Astrocyte of the cerebellum (primary cell): ENCODE measurements around the gene PRKACB.
A peak's percentile ranks its signal among the peaks of the same experiment; 100 is the strongest.

Experiments used
- DNase-seq: peaks from one replicate; pipeline ENCODE4 v3.0.0-alpha.2; 2011; ENCODE audit warnings: low read depth
- H3K4me3 ChIP-seq: 2 replicates; pipeline ENCODE4 v1.5.1; 2011; ENCODE audit warnings: mild to moderate bottlenecking, low read depth, low read length, moderate library complexity
- CTCF ChIP-seq: IDR thresholded peaks from 2 replicates; pipeline ENCODE4 v1.5.1; 2012; ENCODE audit warnings: low read length, low read depth, moderate library complexity, mild to moderate bottlenecking; ENCODE audit errors: missing control alignments
- in situ Hi-C: cut with HindIII; loops from 2 replicates; pipeline ENCODE4 v1.10.0; 2017; ENCODE audit warnings: low sequenced_read_pairs

Gene PRKACB

GRCh38 chr1:84266748-84267147 lies 122.7 kb downstream of the PRKACB start:
- H3K4me3 ChIP-seq, result no peak overlapping the region
- in situ Hi-C loops, result no loop called here
- no peak for DNase-seq
- no peak for TF ChIP-seq CTCF

DNA sequence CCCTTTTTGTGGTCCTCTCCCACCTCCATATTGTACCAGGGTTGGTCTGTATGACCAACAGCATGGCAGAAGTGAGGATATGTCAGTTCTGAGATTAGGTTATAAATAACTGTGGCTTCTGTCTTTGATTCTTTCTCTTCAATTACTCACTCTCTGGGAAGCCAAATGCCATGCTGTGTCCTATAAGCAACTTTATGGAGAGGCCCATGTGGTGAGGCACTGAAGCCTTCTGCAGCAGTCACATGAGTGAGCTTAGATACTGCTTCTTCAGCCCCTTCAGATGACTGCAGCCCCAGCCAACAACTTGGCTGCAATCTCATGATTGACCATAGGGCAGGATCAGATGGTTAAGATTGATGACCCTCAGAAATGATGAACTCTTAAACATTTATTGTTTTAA lies 123.4 kb downstream of the PRKACB start:
- DNase-seq, result no peak
- in situ Hi-C loops, result no loop called here
- H3K4me3 ChIP-seq, result no peak overlapping the region
- no peak for TF ChIP-seq CTCF

DNA sequence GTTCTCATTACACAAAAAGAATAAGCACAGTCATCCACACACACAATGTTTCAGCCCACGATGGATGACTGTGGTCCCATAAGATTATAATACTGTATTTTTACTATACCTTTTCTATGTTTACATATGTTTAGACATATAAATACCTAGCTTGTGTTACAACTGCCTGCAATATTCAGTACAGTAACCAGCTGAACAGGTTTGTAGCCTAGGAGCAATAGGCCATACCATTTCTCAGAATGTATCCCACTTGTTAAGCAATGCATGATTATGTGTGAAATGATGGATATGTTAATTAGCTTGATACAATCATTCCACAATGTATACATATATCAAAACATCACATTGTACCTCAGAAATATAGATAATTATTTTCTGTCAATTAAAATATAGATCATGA lies 124.3 kb downstream of the PRKACB start:
- DNase-seq, result no peak
- in situ Hi-C loops, result no loop called here
- no peak overlapping the region for H3K4me3 ChIP-seq
- no peak for TF ChIP-seq CTCF

- TF ChIP-seq CTCF, result no peak
- no peak overlapping the region for H3K4me3 ChIP-seq
- in situ Hi-C loops, result no loop called here
- DNase-seq, result no peak
Measured at GRCh38 chr1:84269306-84269705, 125.2 kb downstream of the PRKACB start.

GRCh38 chr1:84271441-84272151 lies 127.5 kb downstream of the PRKACB start:
- no peak for TF ChIP-seq CTCF
- peak; percentile 52 for DNase-seq
- H3K4me3 ChIP-seq, result no peak overlapping the region
- in situ Hi-C loops, result no loop called here

- H3K4me3 ChIP-seq, result no peak overlapping the region
- no peak for DNase-seq
- in situ Hi-C loops, result no loop called here
- no peak for TF ChIP-seq CTCF
Measured at GRCh38 chr1:84272401-84272800, 128.3 kb downstream of the PRKACB start.
